Smooth muscle cell (in vitro differentiated cells): ENCODE results near the gene RHBG. TPM values are rescaled to one million over a fixed set of nuclear protein-coding genes. Genes with fewer than 3 reads are reported as not detected.

Experiments used
- DNase-seq: peaks from one replicate; lab custom pipeline; 2025; ENCODE audit not compliant: unreplicated experiment; lab: John Stamatoyannopoulos, UW
- H2AFZ ChIP-seq: fragments of 200-600 bp; sonication (generic); 2 replicates; pipeline ENCODE4 v1.6.0; 2016; ENCODE audit warnings: antibody characterized with exemption, low read depth, mild to moderate bottlenecking
- H3F3A ChIP-seq: fragments of 200-600 bp; sonication (generic); 2 replicates; pipeline ENCODE4 v1.6.0; 2017; ENCODE audit warnings: antibody characterized with exemption, low read depth
- H3K27ac ChIP-seq: fragments of 200-600 bp; sonication (generic); 2 replicates; pipeline ENCODE4 v1.5.1; 2016; ENCODE audit warnings: low read depth, mild to moderate bottlenecking
- H3K27me3 ChIP-seq: fragments of 200-600 bp; sonication (generic); 2 replicates; pipeline ENCODE4 v1.6.1; 2016; ENCODE audit warnings: low read depth, mild to moderate bottlenecking
- H3K36me3 ChIP-seq: fragments of 200-600 bp; sonication (generic); 2 replicates; pipeline ENCODE4 v1.5.1; 2016; ENCODE audit warnings: low read depth
- H3K4me1 ChIP-seq: fragments of 200-600 bp; sonication (generic); 2 replicates; pipeline ENCODE4 v1.5.1; 2016; ENCODE audit warnings: low read depth
- H3K4me2 ChIP-seq: fragments of 200-600 bp; sonication (generic); 2 replicates; pipeline ENCODE4 v1.6.0; 2016; ENCODE audit warnings: mild to moderate bottlenecking
- H3K4me3 ChIP-seq: fragments of 200-600 bp; sonication (generic); 2 replicates; pipeline ENCODE4 v1.5.1; 2016; ENCODE audit warnings: mild to moderate bottlenecking
- H3K79me2 ChIP-seq: fragments of 200-600 bp; sonication (generic); 2 replicates; pipeline ENCODE4 v1.6.0; 2016; ENCODE audit warnings: low read depth, mild to moderate bottlenecking
- H3K9ac ChIP-seq: fragments of 200-600 bp; sonication (generic); 2 replicates; pipeline ENCODE4 v1.6.0; 2016; ENCODE audit warnings: low read depth
- H3K9me3 ChIP-seq: fragments of 200-600 bp; sonication (generic); replicated peaks from 2 replicates; pipeline ENCODE4 v1.5.1; 2016; ENCODE audit warnings: low read depth
- H4K20me1 ChIP-seq: fragments of 200-600 bp; sonication (generic); 2 replicates; pipeline ENCODE4 v1.6.0; 2016; ENCODE audit warnings: low read depth
- CTCF ChIP-seq: fragments of 200-600 bp; sonication (generic); IDR thresholded peaks from 2 replicates; pipeline ENCODE4 v1.5.1; 2017; ENCODE audit warnings: borderline replicate concordance, mild to moderate bottlenecking, antibody characterized with exemption; ENCODE audit not compliant: insufficient read depth, poor library complexity, severe bottlenecking
- WGBS: methylation state at CpG from one replicate; pipeline ENCODE4 v1.1.7; 2016; ENCODE audit warnings: low lambda C conversion rate; 5-methylcytosine and 5-hydroxymethylcytosine counted together
- polyA plus RNA-seq: library from polyadenylated mRNA; unstranded; fragments of >200 nt; fragmentation: Nextera tagmentation; extraction: Ambion mirVana; gene quantifications from 2 replicates; pipeline ENCODE4 v1.2.1, GENCODE V29; 2016
- total RNA-seq: library from RNA; depleted of rRNA; stranded (reverse); fragments of >200 nt; gene quantifications from 2 replicates; pipeline ENCODE4 v1.2.3, GENCODE V29; 2014

The RHBG gene
- total and polyA plus RNA-seq, 2 experiments from 2014 or later = not detected

- H3K27me3 ChIP-seq = peaks cover 100% of the 10 kb centered on the region
- 17% methylated on average over 12 of the region's 12 CpGs for WGBS
- DNase-seq = no peak
- H3K79me2 ChIP-seq = no peaks in the 10 kb centered on the region
- no peak overlapping the region for H3K4me2 ChIP-seq
- H3F3A ChIP-seq = no peaks in the 10 kb centered on the region
- H2AFZ ChIP-seq = no peak overlapping the region
- no peak overlapping the region for H3K9ac ChIP-seq
- H3K27ac ChIP-seq = no peak overlapping the region
- H3K4me3 ChIP-seq = no peak overlapping the region
- peaks cover 27% of the 10 kb centered on the region for H3K4me1 ChIP-seq
- H3K36me3 ChIP-seq = no peaks in the 10 kb centered on the region
- no peak for TF ChIP-seq CTCF
- no peaks in the 10 kb centered on the region for H3K9me3 ChIP-seq
- H4K20me1 ChIP-seq = no peaks in the 10 kb centered on the region
Measured at GRCh38 chr1:156431769-156432668, 63.0 kb downstream of the RHBG start.

GRCh38 chr1:156432669-156433018 lies 63.6 kb downstream of the RHBG start:
- Histone ChIP-seq H3K4me3 (no peak overlapping the region), H3F3A (no peaks in the 10 kb centered on the region), H3K9ac (no peak overlapping the region), H3K27ac (no peak overlapping the region), H3K36me3 (no peaks in the 10 kb centered on the region), H2AFZ (no peak overlapping the region), H3K9me3 (no peaks in the 10 kb centered on the region), H3K4me2 (no peak overlapping the region), H3K4me1 (peaks cover 27% of the 10 kb centered on the region), H3K27me3 (peaks cover 100% of the 10 kb centered on the region), H4K20me1 (no peaks in the 10 kb centered on the region), H3K79me2 (no peaks in the 10 kb centered on the region)
- no peak for TF ChIP-seq CTCF
- no peak for DNase-seq
- WGBS = 8% methylated on average over 11 of the region's 11 CpGs

- H3K9me3 ChIP-seq = no peaks in the 10 kb centered on the region
- H3K4me2 ChIP-seq = no peak overlapping the region
- H3K27me3 ChIP-seq = peaks cover 100% of the 10 kb centered on the region
- no peaks in the 10 kb centered on the region for H3K79me2 ChIP-seq
- no peak overlapping the region for H2AFZ ChIP-seq
- H4K20me1 ChIP-seq = no peaks in the 10 kb centered on the region
- no peaks in the 10 kb centered on the region for H3F3A ChIP-seq
- 42% methylated on average over 4 of the region's 4 CpGs for WGBS
- H3K27ac ChIP-seq = no peak overlapping the region
- peaks cover 27% of the 10 kb centered on the region for H3K4me1 ChIP-seq
- no peak for DNase-seq
- no peaks in the 10 kb centered on the region for H3K36me3 ChIP-seq
- no peak overlapping the region for H3K4me3 ChIP-seq
- no peak overlapping the region for H3K9ac ChIP-seq
- TF ChIP-seq CTCF = no peak
Measured at GRCh38 chr1:156433032-156433431, 64.0 kb downstream of the RHBG start.

- no peaks in the 10 kb centered on the region for H4K20me1 ChIP-seq
- no peak for TF ChIP-seq CTCF
- no peak overlapping the region for H3K27ac ChIP-seq
- H3K4me1 ChIP-seq = peaks cover 27% of the 10 kb centered on the region
- DNase-seq = no peak
- H3F3A ChIP-seq = no peaks in the 10 kb centered on the region
- H3K27me3 ChIP-seq = peaks cover 100% of the 10 kb centered on the region
- H3K4me2 ChIP-seq = no peak overlapping the region
- WGBS = 69% methylated on average over 1 of the region's 1 CpG
- no peaks in the 10 kb centered on the region for H3K9me3 ChIP-seq
- H2AFZ ChIP-seq = no peak overlapping the region
- H3K36me3 ChIP-seq = no peaks in the 10 kb centered on the region
- H3K9ac ChIP-seq = no peak overlapping the region
- no peak overlapping the region for H3K4me3 ChIP-seq
- no peaks in the 10 kb centered on the region for H3K79me2 ChIP-seq
Measured at GRCh38 chr1:156433602-156434001, 64.6 kb downstream of the RHBG start.
